ENCODE results near the gene ZNF584.
A peak's percentile ranks its signal among the peaks of the same experiment; 100 is the strongest.
"Not testable (repeated sequence)": the region's sequence is repeated elsewhere in the genome, so short reads cannot be mapped to it uniquely, and the experiment has no call there.

Gene ZNF584

GRCh38 chr19:58406818-58407657 is 1.4 kb upstream of the ZNF584 start:
- DNase-seq, result no peak

DNA sequence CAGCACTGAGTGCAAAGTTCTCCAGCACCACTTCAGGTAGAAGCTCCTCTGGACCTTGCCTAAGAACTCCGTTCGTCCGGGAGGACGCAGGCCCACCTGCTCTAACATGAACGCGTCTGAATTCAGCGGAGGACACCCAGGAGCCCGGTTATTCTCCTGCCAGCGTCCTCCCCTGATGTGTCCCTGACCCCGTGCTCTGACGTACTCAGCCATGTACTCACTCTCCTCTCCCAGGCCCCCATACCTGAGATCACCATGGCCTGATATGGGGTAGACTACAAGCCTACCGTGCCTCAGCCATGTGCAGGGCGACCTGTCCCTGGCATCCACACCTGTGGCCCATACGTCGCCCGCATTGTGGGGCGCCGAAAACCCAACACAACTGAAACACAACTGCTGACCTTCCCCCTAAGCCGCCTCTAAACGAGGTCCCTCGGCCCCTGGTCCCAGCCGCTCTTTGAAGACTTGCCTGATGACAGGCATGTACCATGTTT is 744 bp upstream of the ZNF584 start:
- no peak for DNase-seq

DNA sequence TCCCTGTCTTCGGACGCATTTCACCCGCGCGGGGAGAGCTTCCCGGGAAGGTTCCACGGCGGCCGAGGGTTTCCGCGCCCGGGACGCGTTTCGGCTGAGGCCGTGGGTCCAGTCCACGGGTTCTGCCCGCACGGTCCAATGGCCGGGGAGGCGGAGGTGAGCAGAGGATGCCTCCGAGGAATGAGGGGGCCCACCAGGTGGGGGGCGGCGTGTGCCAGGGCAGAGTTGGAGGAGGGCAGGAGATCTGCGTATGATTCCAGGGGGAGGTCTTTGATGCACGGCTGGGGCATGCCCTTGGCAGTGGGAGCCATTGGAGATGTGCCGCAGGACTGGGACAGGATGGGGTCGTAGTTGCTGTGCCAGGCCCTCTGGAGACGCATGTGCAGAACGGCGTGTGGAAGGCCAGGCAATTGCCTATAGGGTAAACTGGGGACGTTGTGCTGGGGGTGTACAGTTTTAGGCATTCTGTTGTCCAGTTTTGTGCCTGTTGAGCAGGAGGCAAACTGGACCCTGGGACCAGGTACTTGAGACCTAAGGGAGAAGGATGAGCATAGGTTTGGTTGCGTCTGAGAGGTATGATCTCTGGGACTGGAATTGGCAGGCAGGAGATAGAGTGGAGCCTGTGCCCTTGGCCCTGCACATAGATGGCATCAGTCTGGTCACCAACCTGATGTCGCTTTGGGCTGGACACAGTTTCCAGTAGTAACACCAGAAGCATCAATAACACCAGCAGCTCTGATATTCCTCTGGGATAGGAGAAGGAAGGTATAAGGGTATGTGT is 751 bp downstream of the ZNF584 start:
- DNase-seq, result peak; percentile 72

GRCh38 chr19:58416604-58417003 is 8.2 kb downstream of the ZNF584 start:
- no peak for DNase-seq

GRCh38 chr19:58417071-58417470 is 8.6 kb downstream of the ZNF584 start:
- DNase-seq, result no peak

- no peak for DNase-seq
Measured at GRCh38 chr19:58428617-58429016, 20.2 kb downstream of the ZNF584 start.

DNA sequence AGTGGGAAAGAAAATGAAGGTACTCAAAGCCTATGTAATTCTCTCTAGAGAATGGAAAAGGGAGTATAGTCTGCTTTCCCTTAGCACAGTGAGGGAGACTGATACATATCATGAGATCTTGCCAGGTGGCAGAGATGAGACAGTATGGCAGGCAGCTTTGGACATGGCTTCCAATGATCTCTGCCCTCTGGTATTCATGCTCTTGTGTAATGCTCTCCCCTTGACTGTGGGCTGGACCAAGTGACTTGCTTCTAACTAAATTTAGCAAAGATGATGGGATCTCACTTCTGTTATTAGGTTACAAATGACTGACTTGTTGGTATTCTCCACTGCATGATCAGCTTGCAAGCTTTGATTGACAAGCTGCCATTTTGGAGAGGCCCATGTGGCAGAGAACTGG is 21.3 kb downstream of the ZNF584 start:
- no peak for DNase-seq

DNA sequence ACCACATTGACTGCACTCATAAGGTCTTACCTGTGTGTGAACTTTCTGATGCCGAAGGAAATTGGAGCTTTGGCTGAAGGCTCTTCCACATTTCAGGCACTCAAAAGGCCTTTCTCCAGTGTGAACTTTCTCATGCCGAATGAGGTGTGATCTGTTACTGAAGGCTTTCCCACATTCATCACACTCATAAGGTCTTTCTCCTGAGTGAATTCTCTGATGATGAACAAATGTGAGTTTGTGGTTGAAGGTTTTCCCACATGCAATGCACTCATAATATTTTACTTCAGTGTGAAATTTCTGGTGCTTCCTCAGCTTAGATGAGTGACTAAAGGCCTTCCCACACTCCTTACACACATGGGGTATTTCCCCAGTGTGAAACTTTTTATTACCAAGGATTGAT is 25.8 kb downstream of the ZNF584 start:
- DNase-seq, result no peak

- DNase-seq, result peak; percentile 91
Measured at GRCh38 chr19:58439576-58440554, 31.4 kb downstream of the ZNF584 start, which contains the start of gene ZNF132. Gene ZNF132, minus strand, starts transcription at chr19:58440153. Its CDS starts 332 bp downstream, at chr19:58439821.

GRCh38 chr19:58440556-58440955 is 32.1 kb downstream of the ZNF584 start:
- no peak for DNase-seq

DNA sequence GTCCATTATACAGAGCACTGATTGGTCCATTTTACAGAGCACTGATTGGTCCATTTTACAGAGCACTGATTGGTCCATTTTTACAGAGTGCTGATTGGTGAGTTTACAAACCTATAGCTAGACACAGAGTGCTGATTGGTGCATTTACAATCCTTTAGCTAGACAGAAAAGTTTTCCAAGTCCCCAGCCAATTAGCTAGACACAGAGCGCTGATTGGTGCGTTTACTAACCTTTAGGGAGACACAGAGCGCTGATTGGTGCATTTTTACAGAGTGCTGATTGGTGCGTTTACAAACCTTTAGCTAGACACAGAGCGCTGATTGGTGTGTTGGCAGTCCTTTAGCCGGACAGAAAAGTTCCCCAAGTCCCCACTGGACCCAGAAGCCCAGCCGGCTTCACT is 34.5 kb downstream of the ZNF584 start:
- not testable (repeated sequence) for DNase-seq

DNA sequence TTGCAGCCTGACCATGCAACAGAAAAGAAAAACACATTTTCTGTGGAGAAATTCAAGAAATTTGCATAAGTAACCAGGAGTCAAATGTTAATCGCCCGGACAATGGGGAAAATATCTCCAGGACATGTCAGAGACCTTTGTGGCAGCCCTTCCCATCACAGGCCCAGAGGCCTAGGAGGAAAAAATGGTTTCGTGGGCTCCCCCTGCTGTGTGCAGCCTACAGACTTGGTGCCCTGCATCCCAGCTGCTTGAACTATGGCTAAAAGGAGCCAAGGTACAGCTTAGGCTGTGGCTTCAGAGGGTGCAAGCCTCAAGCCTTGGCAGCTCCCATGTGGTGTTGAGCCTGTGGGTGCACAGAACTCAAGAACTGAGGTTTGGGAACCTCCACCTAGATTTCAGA is 40.4 kb downstream of the ZNF584 start:
- not testable (repeated sequence) for DNase-seq

DNA sequence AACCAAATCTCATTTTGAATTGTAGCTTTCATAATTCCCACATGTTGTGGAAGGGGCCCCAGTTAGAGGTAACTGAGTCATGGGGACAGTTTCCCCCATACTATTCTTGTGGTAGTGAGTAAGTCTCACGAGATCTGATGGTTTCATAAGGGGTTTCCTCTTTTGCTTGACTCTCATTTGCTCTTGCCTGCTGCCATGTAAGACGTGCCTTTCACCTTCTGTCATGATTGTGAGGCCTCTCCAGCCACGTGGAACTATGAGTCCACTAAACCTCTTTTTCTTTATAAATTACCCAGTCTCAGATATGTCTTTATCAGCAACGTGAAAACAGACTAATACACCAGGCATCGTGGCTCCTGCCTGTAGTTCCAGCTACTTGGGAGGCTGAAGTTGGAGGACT is 41.5 kb downstream of the ZNF584 start:
- not testable (repeated sequence) for DNase-seq

GRCh38 chr19:58450856-58451357 is 42.5 kb downstream of the ZNF584 start:
- DNase-seq, result no peak

GRCh38 chr19:58451358-58452101 is 43.1 kb downstream of the ZNF584 start, which contains the start of gene ZNF324B:
Gene ZNF324B, plus strand, starts transcription at chr19:58451622. Its CDS starts 2,080 bp downstream, at chr19:58453702.
- peak; percentile 96 for DNase-seq

DNA sequence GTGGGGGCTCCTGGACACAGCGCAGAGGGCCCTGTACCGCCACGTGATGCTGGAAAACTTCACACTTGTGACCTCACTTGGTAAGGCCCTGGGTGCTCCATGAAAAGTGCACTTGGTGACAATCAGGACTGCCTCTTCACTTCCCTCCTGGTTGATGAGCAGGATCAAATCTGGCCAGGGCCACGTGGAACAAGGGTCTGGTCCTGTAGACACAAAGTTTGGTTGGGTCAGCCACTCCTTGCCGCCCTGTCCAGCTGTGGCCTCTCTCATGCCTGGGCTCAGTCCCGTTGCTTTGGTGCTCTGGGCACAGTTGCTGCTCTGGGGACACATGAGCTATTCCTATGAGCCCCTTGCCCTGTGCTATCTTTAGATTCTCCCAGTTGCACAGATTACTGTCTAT is 45.3 kb downstream of the ZNF584 start:
- DNase-seq, result no peak

DNA sequence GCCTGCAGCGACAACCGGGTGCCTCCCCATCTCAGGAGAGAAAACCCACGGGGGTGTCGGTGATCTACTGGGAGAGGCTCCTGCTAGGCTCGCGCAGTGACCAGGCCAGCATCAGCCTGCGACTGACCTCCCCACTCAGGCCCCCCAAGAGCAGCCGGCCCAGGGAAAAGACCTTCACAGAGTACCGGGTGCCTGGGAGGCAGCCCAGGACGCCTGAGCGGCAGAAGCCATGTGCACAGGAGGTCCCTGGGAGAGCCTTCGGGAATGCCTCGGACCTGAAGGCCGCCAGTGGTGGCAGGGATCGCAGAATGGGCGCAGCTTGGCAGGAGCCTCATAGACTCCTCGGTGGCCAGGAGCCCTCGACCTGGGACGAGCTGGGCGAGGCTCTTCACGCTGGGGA is 46.9 kb downstream of the ZNF584 start:
- DNase-seq, result no peak

- no peak for DNase-seq
Measured at GRCh38 chr19:58456111-58456510, 47.7 kb downstream of the ZNF584 start.

DNA sequence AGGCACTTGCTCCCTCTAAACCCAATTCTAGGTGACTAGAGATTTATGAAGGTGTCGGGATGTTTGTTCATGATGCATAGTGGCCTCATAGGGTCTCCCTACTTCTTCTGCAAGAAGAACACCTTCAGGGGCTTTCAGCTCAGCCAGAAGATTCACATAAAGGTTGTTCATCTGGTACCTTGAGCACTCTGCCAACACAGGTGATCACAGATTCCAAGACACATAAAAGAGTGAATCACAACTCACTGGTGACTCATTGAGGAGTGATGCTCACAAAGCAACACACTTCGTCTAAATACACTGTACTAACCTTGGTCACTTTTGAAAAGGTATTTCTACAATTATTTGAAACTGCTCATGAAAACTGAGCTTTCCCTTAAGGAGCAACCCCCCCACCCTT is 51.6 kb downstream of the ZNF584 start:
- no peak for DNase-seq

GRCh38 chr19:58466089-58466759 is 57.8 kb downstream of the ZNF584 start:
- no peak for DNase-seq

Measured in activated CD8-positive, alpha-beta memory T cell treated with anti-CD3 and anti-CD28 coated beads, Interleukin-2, amount 50 U/mL, for 48 hours (primary cell).